ENCODE measurements around the gene MTRR. TPM values are rescaled to one million over a fixed set of nuclear protein-coding genes. Genes with fewer than 3 reads are reported as not detected.

MTRR gene
- total and polyA plus RNA-seq, 2 of the 8 experiments (the other 6 are each of a cell fraction or from before 2014, with no cell fraction given): 36.4 to 53.8 TPM

- TF ChIP-seq TAF1 (IDR thresholded peaks at IDR 0.05; ENCODE audit: low read depth, low read length) (no peak), CEBPB (IDR thresholded peaks at IDR 0.05; ENCODE audit: low read depth, low read length) (no peak), POLR2AphosphoS5 (IDR thresholded peaks at IDR 0.05; ENCODE audit: low read depth, low read length) (no peak), EZH2 (IDR thresholded peaks at IDR 0.05; ENCODE audit: low read depth, low read length, severe bottlenecking) (no peak), SIN3A (conservative IDR thresholded peaks at IDR 0.05 in 1 of 2, IDR thresholded peaks at IDR 0.05 in 1 of 2; ENCODE audit: low read depth in 1 of 2, low read length in 2 of 2) (no peak)
Measured at GRCh38 chr5:7878381-7878873, 9.5 kb downstream of the MTRR start (continued).

All from H1 (cell line).